Mesenchymal stem cell (in vitro differentiated cells and primary cell): Measurements from ENCODE around the gene PPP1R9B.

ENCODE experiments used
- DNase-seq: peaks from one replicate; pipeline ENCODE4 v3.0.0-alpha.2; 2013
- H2AFZ ChIP-seq: one replicate; pipeline ENCODE4 v1.6.1; 2013; ENCODE audit warnings: low read depth, mild to moderate bottlenecking, control low read depth, inconsistent platforms, low read length, moderate library complexity
- H2AK5ac ChIP-seq: 2 replicates; pipeline ENCODE4 v1.6.1; 2013; ENCODE audit warnings: low read length, moderate library complexity, mild to moderate bottlenecking, inconsistent platforms; ENCODE audit not compliant: severe bottlenecking
- H2BK120ac ChIP-seq: one replicate; pipeline ENCODE4 v1.6.1; 2013; ENCODE audit warnings: low read depth, mild to moderate bottlenecking, inconsistent platforms, low read length, moderate library complexity
- H2BK12ac ChIP-seq, 2 experiments: one replicate each; pipeline ENCODE4 v1.6.1; 2013; ENCODE audit warnings: inconsistent platforms in 2 of 2, low read length in 2 of 2, mild to moderate bottlenecking in 2 of 2, moderate library complexity in 2 of 2, control low read depth in 1 of 2
- H2BK15ac ChIP-seq: one replicate; pipeline ENCODE4 v1.6.1; 2013; ENCODE audit warnings: mild to moderate bottlenecking, low read depth, inconsistent platforms; ENCODE audit not compliant: poor library complexity, severe bottlenecking
- H2BK5ac ChIP-seq: 2 replicates; pipeline ENCODE4 v1.6.1; 2013; ENCODE audit warnings: low read depth, mild to moderate bottlenecking, low read length, control low read depth, inconsistent platforms; ENCODE audit not compliant: poor library complexity, severe bottlenecking
- H3K14ac ChIP-seq, 2 experiments: one replicate each; pipeline ENCODE4 v1.6.1; 2013; ENCODE audit warnings: inconsistent platforms in 2 of 2, low read length in 2 of 2, control low read depth in 1 of 2, mild to moderate bottlenecking in 1 of 2, moderate library complexity in 1 of 2
- H3K18ac ChIP-seq, 2 experiments: one replicate each; pipeline ENCODE4 v1.6.1; 2013; ENCODE audit warnings: inconsistent platforms in 2 of 2, low read length in 2 of 2, control low read depth in 1 of 2, low read depth in 1 of 2, mild to moderate bottlenecking in 1 of 2
- H3K23ac ChIP-seq, 2 experiments: one replicate each; pipeline ENCODE4 v1.6.1; 2013; ENCODE audit warnings: inconsistent platforms in 2 of 2, low read length in 2 of 2, mild to moderate bottlenecking in 2 of 2, moderate library complexity in 2 of 2, control low read depth in 1 of 2
- H3K27ac ChIP-seq: 2 replicates; pipeline ENCODE4 v1.5.1; 2013; ENCODE audit warnings: mild to moderate bottlenecking, moderate library complexity, low read length, control low read depth, inconsistent platforms; ENCODE audit not compliant: poor library complexity, severe bottlenecking
- H3K27me3 ChIP-seq, 2 experiments: 2 replicates each; pipeline versions ENCODE4 v1.6.1 to v1.7.0; 2013; ENCODE audit warnings: low read length in 2 of 2, mild to moderate bottlenecking in 2 of 2, moderate library complexity in 2 of 2, control low read depth in 1 of 2, inconsistent platforms in 1 of 2; ENCODE audit not compliant: control insufficient read depth in 1 of 2, insufficient read depth in 1 of 2
- H3K36me3 ChIP-seq, 2 experiments: 2 replicates each; pipeline versions ENCODE4 v1.6.1 to v1.7.0; 2013; ENCODE audit warnings: low read length in 2 of 2, control low read depth in 1 of 2, inconsistent platforms in 1 of 2, low read depth in 1 of 2, mild to moderate bottlenecking in 1 of 2; ENCODE audit not compliant: insufficient read depth in 2 of 2, control insufficient read depth in 1 of 2
- H3K4ac ChIP-seq, 2 experiments: one replicate each; pipeline ENCODE4 v1.6.1; 2013; ENCODE audit warnings: inconsistent platforms in 2 of 2, low read length in 2 of 2, mild to moderate bottlenecking in 2 of 2, moderate library complexity in 2 of 2, control low read depth in 1 of 2, low read depth in 1 of 2
- H3K4me1 ChIP-seq: 2 replicates; pipeline ENCODE4 v1.6.1; 2013; ENCODE audit warnings: low read depth, low read length, control low read depth; ENCODE audit not compliant: control insufficient read depth, insufficient read depth
- H3K4me2 ChIP-seq: 2 replicates; pipeline ENCODE4 v1.6.1; 2013; ENCODE audit warnings: low read length, mild to moderate bottlenecking, inconsistent platforms; ENCODE audit not compliant: poor library complexity, severe bottlenecking
- H3K4me3 ChIP-seq, 2 experiments: 2 replicates each; pipeline versions ENCODE4 v1.5.1 to v1.7.0; 2013; ENCODE audit warnings: low read length in 2 of 2, mild to moderate bottlenecking in 2 of 2, control low read depth in 1 of 2, low read depth in 1 of 2; ENCODE audit not compliant: insufficient read depth in 1 of 2
- H3K79me1 ChIP-seq: replicated peaks from 2 replicates; pipeline ENCODE4 v1.6.1; 2013; ENCODE audit warnings: mild to moderate bottlenecking, control low read depth, low read length, inconsistent platforms; ENCODE audit not compliant: poor library complexity, severe bottlenecking
- H3K9ac ChIP-seq: 2 replicates; pipeline ENCODE4 v1.7.0; 2013; ENCODE audit warnings: mild to moderate bottlenecking, low read length, moderate library complexity
- H3K9me3 ChIP-seq: 2 replicates; pipeline ENCODE4 v1.7.0; 2013; ENCODE audit warnings: mild to moderate bottlenecking, low read length; ENCODE audit not compliant: control insufficient read depth
- H4K8ac ChIP-seq: one replicate; pipeline ENCODE4 v1.6.1; 2013; ENCODE audit warnings: inconsistent platforms, mild to moderate bottlenecking, low read length, moderate library complexity
- H4K91ac ChIP-seq: one replicate; pipeline ENCODE4 v1.6.1; 2013; ENCODE audit warnings: mild to moderate bottlenecking, low read length, inconsistent platforms
- WGBS: methylation state at CpG from one replicate; pipeline ENCODE4 v1.1.7; 2013; ENCODE audit warnings: mixed read lengths; 5-methylcytosine and 5-hydroxymethylcytosine counted together

PPP1R9B gene

DNA sequence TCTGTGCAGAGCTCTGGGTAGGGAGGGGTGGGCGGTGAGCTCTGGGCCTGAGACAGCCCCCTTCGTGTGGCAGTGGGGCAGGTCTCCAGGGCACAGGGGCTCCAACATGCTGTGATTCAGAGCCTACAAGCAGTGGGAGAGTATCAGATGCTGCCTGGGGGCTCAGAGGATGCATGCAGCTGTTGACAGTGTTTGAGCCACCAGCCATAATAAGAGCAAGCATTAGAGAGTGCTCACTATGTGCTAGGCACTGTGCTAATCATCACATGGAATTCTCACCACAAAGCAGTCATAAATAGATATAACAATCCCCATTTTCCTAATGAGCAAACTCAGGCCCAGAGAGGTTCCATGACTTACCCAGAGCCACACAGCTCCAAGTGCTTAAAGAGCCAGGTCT is 47.2 kb downstream of the PPP1R9B start:
- Histone ChIP-seq H3K18ac (no peak overlapping the region), H2AFZ (no peak overlapping the region), H3K9me3 (no peaks in the 10 kb centered on the region), H3K4me3 (no peak overlapping the region), H3K27ac (no peak overlapping the region), H3K36me3 (peaks cover 44 to 56% of the 10 kb centered on the region in 2 experiments), H2AK5ac (no peak overlapping the region), H4K8ac (no peak overlapping the region), H2BK5ac (no peak overlapping the region), H3K4ac (no peak overlapping the region), H3K14ac (no peak overlapping the region), H2BK12ac (no peak overlapping the region), H2BK120ac (no peak overlapping the region), H3K27me3 (no peaks in the 10 kb centered on the region), H3K4me2 (no peak overlapping the region), H2BK15ac (no peak overlapping the region), H4K91ac (no peak overlapping the region), H3K79me1 (peaks cover 23% of the 10 kb centered on the region), H3K9ac (no peak overlapping the region), H3K4me1 (peaks cover 40% of the 10 kb centered on the region), H3K23ac (no peak overlapping the region)
- WGBS = 81% methylated on average over 2 of the region's 2 CpGs
- no peak for DNase-seq

GRCh38 chr17:50102164-50102991 is 48.1 kb downstream of the PPP1R9B start:
- no peak overlapping the region for H2BK5ac ChIP-seq
- H2BK12ac ChIP-seq = peak overlapping the region in 1 of 2 experiments; percentile 45
- no peak overlapping the region for H2BK15ac ChIP-seq
- H3K14ac ChIP-seq = no peak overlapping the region
- H3K9me3 ChIP-seq = no peaks in the 10 kb centered on the region
- WGBS = 85% methylated on average over 13 of the region's 15 CpGs
- no peak overlapping the region for H3K4ac ChIP-seq
- no peak overlapping the region for H3K23ac ChIP-seq
- H2AFZ ChIP-seq = no peak overlapping the region
- no peak overlapping the region for H4K91ac ChIP-seq
- peak overlapping the region; percentile 66 for H3K27ac ChIP-seq
- peaks cover 37% of the 10 kb centered on the region for H3K4me1 ChIP-seq
- peak overlapping the region; percentile 14 for H2AK5ac ChIP-seq
- no peak overlapping the region for H4K8ac ChIP-seq
- H3K4me3 ChIP-seq = no peak overlapping the region
- peaks cover 46 to 55% of the 10 kb centered on the region in 2 experiments for H3K36me3 ChIP-seq
- peak overlapping the region; percentile 51 for H3K9ac ChIP-seq
- peaks cover 21% of the 10 kb centered on the region for H3K79me1 ChIP-seq
- DNase-seq = no peak
- H2BK120ac ChIP-seq = no peak overlapping the region
- no peak overlapping the region for H3K4me2 ChIP-seq
- H3K18ac ChIP-seq = no peak overlapping the region
- H3K27me3 ChIP-seq = no peaks in the 10 kb centered on the region

GRCh38 chr17:50101346-50102163 is 48.9 kb downstream of the PPP1R9B start:
- Histone ChIP-seq H3K18ac (peak overlapping the region in 1 of 2 experiments; percentile 0), H3K4me1 (peaks cover 43% of the 10 kb centered on the region), H3K4ac (no peak overlapping the region), H2BK120ac (no peak overlapping the region), H4K91ac (no peak overlapping the region), H2BK15ac (no peak overlapping the region), H2AK5ac (no peak overlapping the region), H2BK5ac (no peak overlapping the region), H2AFZ (no peak overlapping the region), H3K79me1 (peaks cover 26% of the 10 kb centered on the region), H3K4me3 (peak overlapping the region in 1 of 2 experiments; percentile 37), H3K9me3 (no peaks in the 10 kb centered on the region), H3K4me2 (peak overlapping the region; percentile 51), H4K8ac (no peak overlapping the region), H3K27me3 (no peaks in the 10 kb centered on the region), H3K9ac (peak overlapping the region; percentile 61), H3K36me3 (peaks cover 43 to 50% of the 10 kb centered on the region in 2 experiments), H3K27ac (peak overlapping the region; percentile 66), H3K23ac (no peak overlapping the region), H2BK12ac (peak overlapping the region in 1 of 2 experiments; percentile 45), H3K14ac (peak overlapping the region in 1 of 2 experiments; percentile 77)
- DNase-seq = peak; percentile 50
- WGBS = 46% methylated on average over 17 of the region's 17 CpGs

- DNase-seq = peak; percentile 45
- peak overlapping the region in 1 of 2 experiments; percentile 37 for H3K4me3 ChIP-seq
- H3K4me2 ChIP-seq = peak overlapping the region; percentile 51
- H3K79me1 ChIP-seq = peaks cover 32% of the 10 kb centered on the region
- H2AK5ac ChIP-seq = no peak overlapping the region
- peaks cover 48% of the 10 kb centered on the region for H3K4me1 ChIP-seq
- H3K23ac ChIP-seq = no peak overlapping the region
- H3K9me3 ChIP-seq = no peaks in the 10 kb centered on the region
- H3K4ac ChIP-seq = no peak overlapping the region
- no peak overlapping the region for H2BK12ac ChIP-seq
- H3K9ac ChIP-seq = peak overlapping the region; percentile 61
- H4K8ac ChIP-seq = no peak overlapping the region
- H4K91ac ChIP-seq = no peak overlapping the region
- H2AFZ ChIP-seq = no peak overlapping the region
- peak overlapping the region in 1 of 2 experiments; percentile 0 for H3K18ac ChIP-seq
- no peak overlapping the region for H2BK5ac ChIP-seq
- H2BK15ac ChIP-seq = peak overlapping the region; percentile 33
- 22% methylated on average over 15 of the region's 15 CpGs for WGBS
- H2BK120ac ChIP-seq = no peak overlapping the region
- peak overlapping the region; percentile 66 for H3K27ac ChIP-seq
- H3K36me3 ChIP-seq = peaks cover 40 to 48% of the 10 kb centered on the region in 2 experiments
- H3K27me3 ChIP-seq = no peaks in the 10 kb centered on the region
- no peak overlapping the region for H3K14ac ChIP-seq
These were observed 49.5 kb downstream of the PPP1R9B start for GRCh38 chr17:50100921-50101345.
